ENCODE data around the gene PLCB3. TPM values are rescaled to one million over a fixed set of nuclear protein-coding genes. Genes with fewer than 3 reads are reported as not detected.

Gene PLCB3
- total and polyA plus RNA-seq, 2 experiments from 2014 or later = 19.0 to 23.5 TPM

DNA sequence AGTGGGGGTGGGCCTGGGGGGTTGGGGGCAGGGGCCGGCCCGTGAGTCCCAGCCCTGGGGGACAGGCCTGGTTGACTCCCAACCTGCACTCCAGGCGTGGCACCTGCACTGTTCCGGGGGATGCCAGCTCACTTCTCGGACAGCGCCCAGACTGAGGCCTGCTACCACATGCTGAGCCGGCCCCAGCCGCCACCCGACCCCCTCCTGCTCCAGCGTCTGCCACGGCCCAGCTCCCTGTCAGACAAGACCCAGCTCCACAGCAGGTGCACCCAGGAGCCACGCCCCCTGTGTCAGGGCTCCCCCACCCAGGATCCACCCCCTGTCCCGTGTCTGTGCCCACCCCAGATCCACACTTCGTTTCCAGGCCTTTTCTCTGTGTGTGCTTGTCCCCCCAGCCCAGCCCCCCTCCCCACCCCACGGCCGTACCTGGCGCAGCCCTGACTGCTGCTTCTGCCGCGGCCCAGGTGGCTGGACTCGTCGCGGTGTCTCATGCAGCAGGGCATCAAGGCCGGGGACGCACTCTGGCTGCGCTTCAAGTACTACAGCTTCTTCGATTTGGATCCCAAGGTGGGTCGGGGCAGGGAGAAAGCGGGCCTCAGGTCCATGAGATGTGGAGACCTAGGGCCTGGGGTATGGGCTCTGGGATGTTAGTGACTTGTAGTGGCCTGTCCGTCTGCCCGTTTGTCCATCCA lies 40.0 kb upstream of the PLCB3 start:
- no peak overlapping the region for H3K4me3 ChIP-seq
- no peak overlapping the region for H3K4me2 ChIP-seq
- no peaks in the 10 kb centered on the region for H3K9me2 ChIP-seq (replicated peaks; ENCODE audit: insufficient read depth)
- H3K36me3 ChIP-seq (replicated peaks; ENCODE audit: insufficient read depth, low read depth) = no peaks in the 10 kb centered on the region
- no peaks in the 10 kb centered on the region for H4K20me1 ChIP-seq (ENCODE audit: insufficient read depth, poor library complexity, severe bottlenecking)
- H3K4me1 ChIP-seq (ENCODE audit: insufficient read depth) = no peaks in the 10 kb centered on the region
- H3K79me2 ChIP-seq = no peaks in the 10 kb centered on the region
- no peaks in the 10 kb centered on the region for H3K9me3 ChIP-seq (ENCODE audit: low read depth)
- TF ChIP-seq, protein P1, sequence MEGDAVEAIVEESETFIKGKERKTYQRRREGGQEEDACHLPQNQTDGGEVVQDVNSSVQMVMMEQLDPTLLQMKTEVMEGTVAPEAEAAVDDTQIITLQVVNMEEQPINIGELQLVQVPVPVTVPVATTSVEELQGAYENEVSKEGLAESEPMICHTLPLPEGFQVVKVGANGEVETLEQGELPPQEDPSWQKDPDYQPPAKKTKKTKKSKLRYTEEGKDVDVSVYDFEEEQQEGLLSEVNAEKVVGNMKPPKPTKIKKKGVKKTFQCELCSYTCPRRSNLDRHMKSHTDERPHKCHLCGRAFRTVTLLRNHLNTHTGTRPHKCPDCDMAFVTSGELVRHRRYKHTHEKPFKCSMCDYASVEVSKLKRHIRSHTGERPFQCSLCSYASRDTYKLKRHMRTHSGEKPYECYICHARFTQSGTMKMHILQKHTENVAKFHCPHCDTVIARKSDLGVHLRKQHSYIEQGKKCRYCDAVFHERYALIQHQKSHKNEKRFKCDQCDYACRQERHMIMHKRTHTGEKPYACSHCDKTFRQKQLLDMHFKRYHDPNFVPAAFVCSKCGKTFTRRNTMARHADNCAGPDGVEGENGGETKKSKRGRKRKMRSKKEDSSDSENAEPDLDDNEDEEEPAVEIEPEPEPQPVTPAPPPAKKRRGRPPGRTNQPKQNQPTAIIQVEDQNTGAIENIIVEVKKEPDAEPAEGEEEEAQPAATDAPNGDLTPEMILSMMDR (IDR thresholded peaks at IDR 0.05; ENCODE audit: poor library complexity) = no peak
- TF ChIP-seq EZH2 (IDR thresholded peaks at IDR 0.05; ENCODE audit: borderline replicate concordance) = no peak
- no peak for TF ChIP-seq EZH2phosphoT487 (IDR thresholded peaks at IDR 0.05; ENCODE audit: low read depth, severe bottlenecking, unreplicated experiment)
- H3K27me3 ChIP-seq = no peaks in the 10 kb centered on the region
- DNase-seq (ENCODE audit: low spot score) = no peak
- no peak overlapping the region for H2AFZ ChIP-seq
- H3K27ac ChIP-seq = no peak overlapping the region
- WGBS (ENCODE audit: low lambda C conversion rate, missing lambda C conversion rate) = 94% methylated on average over 16 of the region's 30 CpGs

GRCh38 chr11:64216879-64217278 lies 34.5 kb upstream of the PLCB3 start:
- Histone ChIP-seq H3K9me2 (replicated peaks; ENCODE audit: insufficient read depth) (no peaks in the 10 kb centered on the region), H3K36me3 (replicated peaks; ENCODE audit: insufficient read depth, low read depth) (no peaks in the 10 kb centered on the region), H3K9me3 (ENCODE audit: low read depth) (no peaks in the 10 kb centered on the region), H3K4me1 (ENCODE audit: insufficient read depth) (no peaks in the 10 kb centered on the region), H3K4me2 (no peak overlapping the region), H2AFZ (no peak overlapping the region), H3K27me3 (no peaks in the 10 kb centered on the region), H3K4me3 (no peak overlapping the region), H3K79me2 (no peaks in the 10 kb centered on the region), H3K27ac (no peak overlapping the region), H4K20me1 (ENCODE audit: insufficient read depth, poor library complexity, severe bottlenecking) (no peaks in the 10 kb centered on the region)
- 97% methylated on average over 6 of the region's 6 CpGs for WGBS (ENCODE audit: low lambda C conversion rate, missing lambda C conversion rate)
- no peak for DNase-seq (ENCODE audit: low spot score)
- no peak for TF ChIP-seq EZH2 (IDR thresholded peaks at IDR 0.05; ENCODE audit: borderline replicate concordance)
- no peak for TF ChIP-seq EZH2phosphoT487 (IDR thresholded peaks at IDR 0.05; ENCODE audit: low read depth, severe bottlenecking, unreplicated experiment)
- TF ChIP-seq, protein P1 (IDR thresholded peaks at IDR 0.05; ENCODE audit: poor library complexity) = no peak

- DNase-seq (ENCODE audit: low spot score) = peak; percentile 4
- Histone ChIP-seq H3K4me3 (no peak overlapping the region), H3K27ac (no peak overlapping the region), H3K9me2 (replicated peaks; ENCODE audit: insufficient read depth) (no peaks in the 10 kb centered on the region), H3K36me3 (replicated peaks; ENCODE audit: insufficient read depth, low read depth) (no peaks in the 10 kb centered on the region), H3K27me3 (no peaks in the 10 kb centered on the region), H4K20me1 (ENCODE audit: insufficient read depth, poor library complexity, severe bottlenecking) (no peaks in the 10 kb centered on the region), H3K4me1 (ENCODE audit: insufficient read depth) (no peaks in the 10 kb centered on the region), H3K79me2 (no peaks in the 10 kb centered on the region), H2AFZ (no peak overlapping the region), H3K4me2 (no peak overlapping the region), H3K9me3 (ENCODE audit: low read depth) (no peaks in the 10 kb centered on the region)
- 88% methylated on average over 11 of the region's 11 CpGs for WGBS (ENCODE audit: low lambda C conversion rate, missing lambda C conversion rate)
- TF ChIP-seq, protein P1 (IDR thresholded peaks at IDR 0.05; ENCODE audit: poor library complexity) = no peak
- TF ChIP-seq EZH2 (IDR thresholded peaks at IDR 0.05; ENCODE audit: borderline replicate concordance) (no peak), EZH2phosphoT487 (IDR thresholded peaks at IDR 0.05; ENCODE audit: low read depth, severe bottlenecking, unreplicated experiment) (no peak)
Observed at GRCh38 chr11:64218628-64219353, 32.5 kb upstream of the PLCB3 start.

Measured in hepatocyte (in vitro differentiated cells).